Keratinocyte (primary cell): Measurements from ENCODE around the gene MEG3. TPM values are rescaled to one million over a fixed set of nuclear protein-coding genes. Genes with fewer than 3 reads are reported as not detected.

Experiments used
- DNase-seq: peaks from one replicate; pipeline ENCODE4 v3.0.0-alpha.2; 2011; ENCODE audit warnings: low read depth, missing footprints, low spot score
- FAIRE-seq: peaks from 2 replicates; lab custom pipeline; 2011; peaks lifted over from hg19 to GRCh38; lab: Jason Lieb, UNC
- H2AFZ ChIP-seq: 2 replicates; pipeline ENCODE4 v1.6.0; 2012; ENCODE audit warnings: low read length, control low read depth, inconsistent platforms; ENCODE audit not compliant: control insufficient read depth
- H3K27ac ChIP-seq: 2 replicates; pipeline ENCODE4 v1.5.1; 2011; ENCODE audit warnings: low read length; ENCODE audit not compliant: control insufficient read depth, insufficient read depth
- H3K27me3 ChIP-seq: 3 replicates; pipeline ENCODE4 v1.6.0; 2011; ENCODE audit warnings: low read length; ENCODE audit not compliant: control insufficient read depth, insufficient read depth; ENCODE audit errors: extremely low read depth
- H3K36me3 ChIP-seq, 2 experiments: 2 replicates in 1 of 2; 3 replicates in 1 of 2; pipeline ENCODE4 v1.5.1; 2011; ENCODE audit warnings: low read length in 2 of 2, mild to moderate bottlenecking in 1 of 2; ENCODE audit not compliant: control insufficient read depth in 2 of 2, insufficient read depth in 2 of 2; ENCODE audit errors: extremely low read depth in 1 of 2
- H3K4me1 ChIP-seq: 3 replicates; pipeline ENCODE4 v1.5.1; 2011; ENCODE audit warnings: low read length; ENCODE audit not compliant: control insufficient read depth, insufficient read depth; ENCODE audit errors: extremely low read depth
- H3K4me2 ChIP-seq: 3 replicates; pipeline ENCODE4 v1.6.0; 2011; ENCODE audit warnings: low read depth, low read length; ENCODE audit not compliant: control insufficient read depth, insufficient read depth; ENCODE audit errors: extremely low read depth
- H3K4me3 ChIP-seq, 3 experiments: fragments of 200-600 bp in 1 of 3; sonication (generic) in 1 of 3; 2 replicates in 2 of 3; 3 replicates in 1 of 3; pipeline ENCODE4 v1.5.1; 2011 to 2016; ENCODE audit warnings: low read length in 3 of 3, mild to moderate bottlenecking in 3 of 3, control low read depth in 2 of 3, inconsistent platforms in 1 of 3, low read depth in 1 of 3, mixed read lengths in 1 of 3, mixed run types in 1 of 3, moderate library complexity in 1 of 3; ENCODE audit not compliant: control insufficient read depth in 2 of 3, insufficient read depth in 2 of 3; ENCODE audit errors: extremely low read depth in 1 of 3
- H3K79me2 ChIP-seq: 2 replicates; pipeline ENCODE4 v1.6.0; 2012; ENCODE audit warnings: low read length; ENCODE audit not compliant: control insufficient read depth, insufficient read depth
- H3K9ac ChIP-seq: 3 replicates; pipeline ENCODE4 v1.6.0; 2011; ENCODE audit warnings: low read length; ENCODE audit not compliant: control insufficient read depth, insufficient read depth; ENCODE audit errors: extremely low read depth
- H3K9me1 ChIP-seq: 3 replicates; pipeline ENCODE4 v1.6.0; 2011; ENCODE audit warnings: low read length; ENCODE audit not compliant: control insufficient read depth, insufficient read depth; ENCODE audit errors: extremely low read depth
- H3K9me3 ChIP-seq: 2 replicates; pipeline ENCODE4 v1.5.1; 2012; ENCODE audit warnings: low read depth, low read length; ENCODE audit not compliant: control insufficient read depth
- H4K20me1 ChIP-seq: 3 replicates; pipeline ENCODE4 v1.6.0; 2011; ENCODE audit warnings: low read length; ENCODE audit not compliant: control insufficient read depth, insufficient read depth; ENCODE audit errors: extremely low read depth
- EZH2 ChIP-seq: IDR thresholded peaks from one replicate; pipeline ENCODE4 v1.6.1; 2012; ENCODE audit warnings: inconsistent platforms, mild to moderate bottlenecking, low read length, moderate library complexity
- dilution Hi-C: fragments of 300-500 bp; cut with MboI; formaldehyde crosslinking; loops from one replicate; pipeline ENCODE4 v1.7.0; 2020; ENCODE audit warnings: low sequenced_read_pairs; ENCODE audit not compliant: extremely low pct_ligation_motif_present
- polyA plus RNA-seq, 5 experiments: library from polyadenylated mRNA; depleted of rRNA in 3 of 5; stranded (reverse) in 3 of 5; stranded (forward) in 1 of 5; unstranded in 1 of 5; fragments of >200 nt; gene quantifications; 1 replicate in 1 of 5; 2 replicates in 3 of 5; 3 replicates in 1 of 5; pipeline versions ENCODE4 v1.2.1 to v1.2.3, GENCODE V29; 2011 to 2012; ENCODE audit warnings: missing spikeins in 2 of 5, low read depth in 1 of 5, low replicate concordance in 1 of 5
- TF ChIP-seq, protein P1 (sequence below), 3 experiments: IDR thresholded peaks in 1 of 3; conservative IDR thresholded peaks in 1 of 3; optimal IDR thresholded peaks in 1 of 3; 2 replicates in 2 of 3; 3 replicates in 1 of 3; pipeline versions ENCODE3 to v1.5.1; 2011; ENCODE audit warnings: low read length in 3 of 3, mild to moderate bottlenecking in 3 of 3, moderate library complexity in 2 of 3, control low read depth in 1 of 3, inconsistent platforms in 1 of 3; ENCODE audit not compliant: insufficient read depth in 2 of 3; ENCODE audit errors: extremely low read depth in 1 of 3

Gene MEG3
- polyA plus RNA-seq, 1 donor (not counting 4 experiments of a cell fraction or from before 2014, with no cell fraction given) = 5.6 TPM

DNA sequence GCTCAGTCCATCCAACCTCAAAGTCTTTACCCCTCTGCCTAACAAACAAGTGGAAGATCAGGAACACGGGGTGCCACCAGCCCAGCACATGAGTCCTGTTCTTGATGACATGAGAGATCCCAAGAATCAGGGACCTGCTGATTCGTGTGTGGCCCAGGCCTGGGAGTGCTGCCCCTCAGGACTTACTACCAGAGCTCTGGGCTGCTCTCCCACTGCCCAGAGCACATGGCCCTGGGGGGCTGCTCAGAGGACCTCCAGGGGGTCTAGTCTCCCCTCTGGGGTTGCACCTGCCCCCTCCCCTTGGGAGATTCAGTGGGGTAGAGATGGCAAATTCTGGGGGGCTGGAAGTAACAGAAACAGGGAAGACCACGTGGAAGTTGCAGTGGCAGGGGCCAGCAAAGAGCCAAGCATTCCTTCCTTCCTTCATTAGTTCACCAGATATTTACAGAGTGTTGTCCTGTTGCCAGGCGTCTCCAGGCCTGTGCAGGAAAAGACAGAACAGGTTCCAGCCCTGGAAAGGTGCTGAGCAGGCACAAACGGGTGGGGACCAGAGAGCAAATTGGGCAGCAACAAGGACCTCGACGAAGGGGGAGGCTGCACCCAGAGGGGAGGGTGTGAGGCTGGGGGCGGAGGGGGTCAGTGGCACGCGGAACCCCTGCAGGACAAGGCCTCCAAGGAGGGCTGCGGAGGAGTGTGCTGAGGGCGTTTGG, 45.1 kb upstream of the MEG3 start:
- H4K20me1 ChIP-seq = peaks cover 3% of the 10 kb centered on the region
- TF ChIP-seq, protein P1, sequence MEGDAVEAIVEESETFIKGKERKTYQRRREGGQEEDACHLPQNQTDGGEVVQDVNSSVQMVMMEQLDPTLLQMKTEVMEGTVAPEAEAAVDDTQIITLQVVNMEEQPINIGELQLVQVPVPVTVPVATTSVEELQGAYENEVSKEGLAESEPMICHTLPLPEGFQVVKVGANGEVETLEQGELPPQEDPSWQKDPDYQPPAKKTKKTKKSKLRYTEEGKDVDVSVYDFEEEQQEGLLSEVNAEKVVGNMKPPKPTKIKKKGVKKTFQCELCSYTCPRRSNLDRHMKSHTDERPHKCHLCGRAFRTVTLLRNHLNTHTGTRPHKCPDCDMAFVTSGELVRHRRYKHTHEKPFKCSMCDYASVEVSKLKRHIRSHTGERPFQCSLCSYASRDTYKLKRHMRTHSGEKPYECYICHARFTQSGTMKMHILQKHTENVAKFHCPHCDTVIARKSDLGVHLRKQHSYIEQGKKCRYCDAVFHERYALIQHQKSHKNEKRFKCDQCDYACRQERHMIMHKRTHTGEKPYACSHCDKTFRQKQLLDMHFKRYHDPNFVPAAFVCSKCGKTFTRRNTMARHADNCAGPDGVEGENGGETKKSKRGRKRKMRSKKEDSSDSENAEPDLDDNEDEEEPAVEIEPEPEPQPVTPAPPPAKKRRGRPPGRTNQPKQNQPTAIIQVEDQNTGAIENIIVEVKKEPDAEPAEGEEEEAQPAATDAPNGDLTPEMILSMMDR (optimal IDR thresholded peaks at IDR 0.05 in 1 of 3, IDR thresholded peaks at IDR 0.05 in 1 of 3, conservative IDR thresholded peaks at IDR 0.05 in 1 of 3; ENCODE audit: extremely low read depth in 1 of 3, insufficient read depth in 2 of 3, low read length in 3 of 3) = no peak
- TF ChIP-seq EZH2 = no peak
- no peak overlapping the region for H3K4me2 ChIP-seq
- no peaks in the 10 kb centered on the region for H3K9me3 ChIP-seq
- no peak overlapping the region for H3K27ac ChIP-seq
- H2AFZ ChIP-seq = no peak overlapping the region
- no peak overlapping the region for H3K9ac ChIP-seq
- FAIRE-seq = no peak
- no peaks in the 10 kb centered on the region for H3K79me2 ChIP-seq
- H3K4me3 ChIP-seq = no peak overlapping the region
- no peak for DNase-seq
- H3K36me3 ChIP-seq = no peaks in the 10 kb centered on the region
- no peaks in the 10 kb centered on the region for H3K4me1 ChIP-seq
- peaks cover 59% of the 10 kb centered on the region for H3K27me3 ChIP-seq
- dilution Hi-C loops = no loop called here
- no peaks in the 10 kb centered on the region for H3K9me1 ChIP-seq

DNA sequence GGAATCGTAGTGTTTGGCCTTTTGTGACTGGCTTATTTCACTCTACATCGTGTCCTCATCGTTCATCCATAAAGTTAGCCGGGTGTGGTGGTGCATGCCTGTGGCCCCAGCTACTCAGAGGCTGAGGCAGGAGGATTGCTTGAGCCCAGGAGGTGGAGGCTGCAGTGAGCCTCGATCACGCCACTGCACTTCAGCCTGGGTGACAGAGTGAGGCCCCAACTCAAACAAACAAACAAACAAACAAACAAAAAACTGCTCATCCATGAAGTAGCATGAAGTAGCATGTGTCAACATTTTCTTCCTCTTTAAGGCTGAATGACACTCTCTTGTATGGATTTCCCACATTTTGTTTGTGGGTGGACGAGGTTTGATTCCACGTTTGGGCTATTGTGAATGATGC, 44.0 kb upstream of the MEG3 start:
- Histone ChIP-seq H3K36me3 (no peaks in the 10 kb centered on the region), H3K27me3 (peaks cover 56% of the 10 kb centered on the region), H3K79me2 (no peaks in the 10 kb centered on the region), H3K4me2 (no peak overlapping the region), H3K27ac (no peak overlapping the region), H3K4me3 (no peak overlapping the region), H3K9me3 (no peaks in the 10 kb centered on the region), H4K20me1 (peaks cover 3% of the 10 kb centered on the region), H3K9ac (no peak overlapping the region), H3K9me1 (no peaks in the 10 kb centered on the region), H3K4me1 (no peaks in the 10 kb centered on the region), H2AFZ (no peak overlapping the region)
- dilution Hi-C loops = no loop called here
- FAIRE-seq = no peak
- TF ChIP-seq, protein P1 (optimal IDR thresholded peaks at IDR 0.05 in 1 of 3, IDR thresholded peaks at IDR 0.05 in 1 of 3, conservative IDR thresholded peaks at IDR 0.05 in 1 of 3; ENCODE audit: extremely low read depth in 1 of 3, insufficient read depth in 2 of 3, low read length in 3 of 3) = no peak
- no peak for TF ChIP-seq EZH2
- DNase-seq = no peak
